GM19025 (cell line): ENCODE measurements around the gene BRD3OS.

Experiments
- ATAC-seq: cut with Tn5 transposase; IDR thresholded peaks from one replicate; pipeline ENCODE4 v1.9.1; 2021; ENCODE audit warnings: mild to moderate bottlenecking, low read depth, moderate library complexity; ENCODE audit not compliant: unreplicated experiment

The BRD3OS gene

GRCh38 chr9:134003237-134003636 is 22.0 kb upstream of the BRD3OS start:
- no peak for ATAC-seq

- ATAC-seq, result no peak
These were observed 21.0 kb upstream of the BRD3OS start for GRCh38 chr9:134004131-134004873.

- no peak for ATAC-seq
These were observed 20.4 kb upstream of the BRD3OS start for GRCh38 chr9:134004881-134005280.

GRCh38 chr9:134005381-134005780 is 19.9 kb upstream of the BRD3OS start:
- no peak for ATAC-seq

- no peak for ATAC-seq
These were observed 18.1 kb upstream of the BRD3OS start for GRCh38 chr9:134007150-134007549.

GRCh38 chr9:134007571-134007970 is 17.7 kb upstream of the BRD3OS start:
- no peak for ATAC-seq

- no peak for ATAC-seq
These were observed 14.7 kb upstream of the BRD3OS start for GRCh38 chr9:134010310-134011173.

GRCh38 chr9:134011401-134011800 is 13.9 kb upstream of the BRD3OS start:
- ATAC-seq, result no peak

GRCh38 chr9:134014946-134015345 is 10.3 kb upstream of the BRD3OS start:
- ATAC-seq, result no peak

GRCh38 chr9:134024214-134024792 is 978 bp upstream of the BRD3OS start:
- no peak for ATAC-seq

- peak; percentile 30 for ATAC-seq
These were observed 593 bp downstream of the BRD3OS start for GRCh38 chr9:134025606-134026541.

- ATAC-seq, result no peak
These were observed 1.3 kb downstream of the BRD3OS start for GRCh38 chr9:134026581-134026980.

- ATAC-seq, result no peak
These were observed 1.7 kb downstream of the BRD3OS start for GRCh38 chr9:134026981-134027380.

GRCh38 chr9:134027561-134027960 is 2.3 kb downstream of the BRD3OS start:
- no peak for ATAC-seq

GRCh38 chr9:134028076-134028475 is 2.8 kb downstream of the BRD3OS start:
- ATAC-seq, result no peak

- ATAC-seq, result no peak
These were observed 3.4 kb downstream of the BRD3OS start for GRCh38 chr9:134028575-134029247.

- ATAC-seq, result no peak
These were observed 4.3 kb downstream of the BRD3OS start for GRCh38 chr9:134029248-134030226.

- no peak for ATAC-seq
These were observed 5.7 kb downstream of the BRD3OS start for GRCh38 chr9:134030821-134031470.
